Raji (cell line): ENCODE data around the gene SENP2.

ENCODE experiments used
- POLR2A ChIP-seq: IDR thresholded peaks from 2 replicates; pipeline ENCODE4 v1.6.1; 2011; ENCODE audit warnings: low read depth, low read length, control low read depth; ENCODE audit not compliant: insufficient read depth

SENP2 gene

GRCh38 chr3:185582236-185582635 is 3.9 kb upstream of the SENP2 start:
- TF ChIP-seq POLR2A: no peak

GRCh38 chr3:185582871-185583270 is 3.2 kb upstream of the SENP2 start:
- no peak for TF ChIP-seq POLR2A

GRCh38 chr3:185583925-185584324 is 2.2 kb upstream of the SENP2 start:
- no peak for TF ChIP-seq POLR2A

GRCh38 chr3:185584686-185585085 is 1.4 kb upstream of the SENP2 start:
- no peak for TF ChIP-seq POLR2A

GRCh38 chr3:185585518-185585858 is 607 bp upstream of the SENP2 start:
- TF ChIP-seq POLR2A: no peak

- TF ChIP-seq POLR2A: no peak
These were observed 568 bp downstream of the SENP2 start for GRCh38 chr3:185586686-185587039.

- TF ChIP-seq POLR2A: no peak
These were observed 8.0 kb downstream of the SENP2 start for GRCh38 chr3:185594073-185594472.

- no peak for TF ChIP-seq POLR2A
These were observed 9.4 kb downstream of the SENP2 start for GRCh38 chr3:185595526-185595925.

GRCh38 chr3:185605566-185605965 is 19.5 kb downstream of the SENP2 start:
- TF ChIP-seq POLR2A: no peak

- no peak for TF ChIP-seq POLR2A
These were observed 20.1 kb downstream of the SENP2 start for GRCh38 chr3:185606196-185606595.

- no peak for TF ChIP-seq POLR2A
These were observed 26.9 kb downstream of the SENP2 start for GRCh38 chr3:185613016-185613415.

GRCh38 chr3:185623939-185624665 is 38.0 kb downstream of the SENP2 start:
- TF ChIP-seq POLR2A: no peak

- TF ChIP-seq POLR2A: no peak
These were observed 39.7 kb downstream of the SENP2 start for GRCh38 chr3:185625784-185626183.

GRCh38 chr3:185629554-185630181 is 43.6 kb downstream of the SENP2 start:
- TF ChIP-seq POLR2A: no peak

GRCh38 chr3:185630182-185630622 is 44.1 kb downstream of the SENP2 start:
- TF ChIP-seq POLR2A: no peak

GRCh38 chr3:185631108-185631507 is 45.0 kb downstream of the SENP2 start:
- no peak for TF ChIP-seq POLR2A
